Measurements from ENCODE around the gene TTYH1.

Gene TTYH1

GRCh38 chr19:54416695-54417491, 1.6 kb downstream of the TTYH1 start:
- TF ChIP-seq PATZ1 (CRISPR knock-in tag; IDR thresholded peaks at IDR 0.05; ENCODE audit: borderline replicate concordance) = no peak
- TF ChIP-seq ZC3H10 (CRISPR knock-in tag; IDR thresholded peaks at IDR 0.05) = no peak
- TF ChIP-seq ZFP3 (CRISPR knock-in tag; IDR thresholded peaks at IDR 0.05) = no peak
- TF ChIP-seq CSRNP3 (CRISPR knock-in tag; IDR thresholded peaks at IDR 0.05) = no peak
- TF ChIP-seq ZFP30 (CRISPR knock-in tag; IDR thresholded peaks at IDR 0.05) = no peak
- TF ChIP-seq ARNTL (CRISPR knock-in tag; IDR thresholded peaks at IDR 0.05; ENCODE audit: borderline replicate concordance, low read depth) = no peak
- TF ChIP-seq POU6F1 (CRISPR knock-in tag; IDR thresholded peaks at IDR 0.05; ENCODE audit: borderline replicate concordance, low read depth) = no peak
- TF ChIP-seq RARB (CRISPR knock-in tag; IDR thresholded peaks at IDR 0.05) = no peak
- no peak for TF ChIP-seq GLIS3 (CRISPR knock-in tag; IDR thresholded peaks at IDR 0.05)
- no peak for TF ChIP-seq ZNF8 (CRISPR knock-in tag; IDR thresholded peaks at IDR 0.05)
- no peak for TF ChIP-seq TCF4 (CRISPR knock-in tag; IDR thresholded peaks at IDR 0.05; ENCODE audit: borderline replicate concordance)
- TF ChIP-seq ISL1 (CRISPR knock-in tag; IDR thresholded peaks at IDR 0.05) = no peak
- TF ChIP-seq ZNF70 (CRISPR knock-in tag; IDR thresholded peaks at IDR 0.05) = no peak
- no peak for TF ChIP-seq SNAI2 (CRISPR knock-in tag; IDR thresholded peaks at IDR 0.05)
- no peak for TF ChIP-seq PPARA (CRISPR knock-in tag; IDR thresholded peaks at IDR 0.05; ENCODE audit: borderline replicate concordance)
- no peak for TF ChIP-seq TSHZ2 (CRISPR knock-in tag; IDR thresholded peaks at IDR 0.05)
- TF ChIP-seq CSDC2 (CRISPR knock-in tag; IDR thresholded peaks at IDR 0.05) = no peak
- TF ChIP-seq BACH2 (CRISPR knock-in tag; IDR thresholded peaks at IDR 0.05; ENCODE audit: borderline replicate concordance) = no peak
- TF ChIP-seq ZNF565 (CRISPR knock-in tag; conservative IDR thresholded peaks at IDR 0.05; ENCODE audit: low read depth) = no peak
- TF ChIP-seq ESRRG (CRISPR knock-in tag; IDR thresholded peaks at IDR 0.05) = no peak
- ATAC-seq = no peak

GRCh38 chr19:54418030-54418929, 3.0 kb downstream of the TTYH1 start:
- ATAC-seq = peak; percentile 49
- TF ChIP-seq TCF4 (CRISPR knock-in tag; IDR thresholded peaks at IDR 0.05; ENCODE audit: borderline replicate concordance) = no peak
- no peak for TF ChIP-seq ARNTL (CRISPR knock-in tag; IDR thresholded peaks at IDR 0.05; ENCODE audit: borderline replicate concordance, low read depth)
- no peak for TF ChIP-seq CREB5 (CRISPR knock-in tag; IDR thresholded peaks at IDR 0.05; ENCODE audit: low read depth)
- no peak for TF ChIP-seq PATZ1 (CRISPR knock-in tag; IDR thresholded peaks at IDR 0.05; ENCODE audit: borderline replicate concordance)
- no peak for TF ChIP-seq ZNF565 (CRISPR knock-in tag; conservative IDR thresholded peaks at IDR 0.05; ENCODE audit: low read depth)
- no peak for TF ChIP-seq OSR1 (CRISPR knock-in tag; IDR thresholded peaks at IDR 0.05)
- TF ChIP-seq CSDC2 (CRISPR knock-in tag; IDR thresholded peaks at IDR 0.05) = no peak
- no peak for TF ChIP-seq BACH2 (CRISPR knock-in tag; IDR thresholded peaks at IDR 0.05; ENCODE audit: borderline replicate concordance)
- no peak for TF ChIP-seq ZC3H10 (CRISPR knock-in tag; IDR thresholded peaks at IDR 0.05)
- no peak for TF ChIP-seq PPARA (CRISPR knock-in tag; IDR thresholded peaks at IDR 0.05; ENCODE audit: borderline replicate concordance)
- no peak for TF ChIP-seq SNAI2 (CRISPR knock-in tag; IDR thresholded peaks at IDR 0.05)
